Globus pallidus (tissue), 1 donor: ENCODE results near the gene RAB8B.

Experiments
- DNase-seq: peaks from one replicate; pipeline ENCODE4 v3.0.0-alpha.2; 2015; ENCODE audit warnings: low spot score

RAB8B gene

GRCh38 chr15:63313825-63314224, 124.4 kb downstream of the RAB8B start:
- no peak for DNase-seq

GRCh38 chr15:63314409-63314808, 125.0 kb downstream of the RAB8B start:
- no peak for DNase-seq
